Peyer's patch (tissue), 4 donors: ENCODE data around the gene SDE2.

Experiments used
- POLR2A ChIP-seq, 2 donors: fragments of 450-650 bp; IDR thresholded peaks; one replicate each; pipeline ENCODE4 v1.5.1; 2017; ENCODE audit warnings: antibody characterized with exemption in 2 of 2, mild to moderate bottlenecking in 2 of 2, moderate library complexity in 2 of 2
- TF ChIP-seq, protein P1 (sequence below), 6 experiments: fragments of 450-650 bp in 4 of 6; fragments of 200-600 bp in 2 of 6; sonication (generic) in 1 of 6; IDR thresholded peaks; one replicate each; pipeline ENCODE4 v1.5.1; 2017 to 2019; ENCODE audit warnings: antibody characterized with exemption in 6 of 6, mild to moderate bottlenecking in 3 of 6, moderate library complexity in 1 of 6

DNA sequence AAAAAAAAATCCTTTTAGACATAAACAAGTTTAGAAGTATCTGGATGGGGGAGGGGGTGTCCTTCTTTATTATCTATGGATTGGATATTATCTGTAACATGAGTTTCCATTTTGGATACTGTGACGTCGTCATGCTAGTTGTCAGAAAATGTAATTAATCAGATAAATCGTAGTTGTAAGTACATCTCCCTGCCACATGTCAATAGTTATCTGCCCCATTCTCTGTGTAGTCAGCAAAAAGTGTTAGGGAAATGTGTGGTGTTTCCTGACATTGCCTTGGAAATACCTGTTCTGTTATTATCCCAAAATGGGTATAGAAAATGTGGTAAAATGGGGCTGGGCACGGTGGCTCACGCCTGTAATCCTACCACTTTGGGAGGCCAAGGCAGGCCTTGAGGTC lies 24.6 kb upstream of the SDE2 start:
- TF ChIP-seq, protein P1, sequence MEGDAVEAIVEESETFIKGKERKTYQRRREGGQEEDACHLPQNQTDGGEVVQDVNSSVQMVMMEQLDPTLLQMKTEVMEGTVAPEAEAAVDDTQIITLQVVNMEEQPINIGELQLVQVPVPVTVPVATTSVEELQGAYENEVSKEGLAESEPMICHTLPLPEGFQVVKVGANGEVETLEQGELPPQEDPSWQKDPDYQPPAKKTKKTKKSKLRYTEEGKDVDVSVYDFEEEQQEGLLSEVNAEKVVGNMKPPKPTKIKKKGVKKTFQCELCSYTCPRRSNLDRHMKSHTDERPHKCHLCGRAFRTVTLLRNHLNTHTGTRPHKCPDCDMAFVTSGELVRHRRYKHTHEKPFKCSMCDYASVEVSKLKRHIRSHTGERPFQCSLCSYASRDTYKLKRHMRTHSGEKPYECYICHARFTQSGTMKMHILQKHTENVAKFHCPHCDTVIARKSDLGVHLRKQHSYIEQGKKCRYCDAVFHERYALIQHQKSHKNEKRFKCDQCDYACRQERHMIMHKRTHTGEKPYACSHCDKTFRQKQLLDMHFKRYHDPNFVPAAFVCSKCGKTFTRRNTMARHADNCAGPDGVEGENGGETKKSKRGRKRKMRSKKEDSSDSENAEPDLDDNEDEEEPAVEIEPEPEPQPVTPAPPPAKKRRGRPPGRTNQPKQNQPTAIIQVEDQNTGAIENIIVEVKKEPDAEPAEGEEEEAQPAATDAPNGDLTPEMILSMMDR (IDR thresholded peaks at IDR 0.05), result no peak
- TF ChIP-seq POLR2A (IDR thresholded peaks at IDR 0.05), result no peak
